H9 (cell line): ENCODE data around the gene DXO. TPM values are rescaled to one million over a fixed set of nuclear protein-coding genes. Genes with fewer than 3 reads are reported as not detected.

Experiments used
- DNase-seq: peaks from one replicate; pipeline ENCODE4 v3.0.0-alpha.2; 2017
- H2AFZ ChIP-seq: one replicate; pipeline ENCODE4 v1.6.1; 2013; ENCODE audit warnings: mild to moderate bottlenecking, low read length, control low read depth, moderate library complexity
- H2AK5ac ChIP-seq: 2 replicates; pipeline ENCODE4 v1.6.1; 2013; ENCODE audit warnings: low read length, control low read depth, mixed read lengths; ENCODE audit not compliant: insufficient read length
- H2BK120ac ChIP-seq: one replicate; pipeline ENCODE4 v1.6.1; 2013; ENCODE audit warnings: low read depth, mild to moderate bottlenecking, low read length, control low read depth, inconsistent platforms; ENCODE audit not compliant: poor library complexity, severe bottlenecking
- H2BK12ac ChIP-seq: 2 replicates; pipeline ENCODE4 v1.6.1; 2013; ENCODE audit warnings: low read length, control low read depth, mixed read lengths, low read depth; ENCODE audit not compliant: insufficient read length
- H2BK15ac ChIP-seq: 2 replicates; pipeline ENCODE4 v1.6.1; 2013; ENCODE audit warnings: low read depth, low read length, control low read depth
- H2BK20ac ChIP-seq: one replicate; pipeline ENCODE4 v1.6.1; 2013; ENCODE audit warnings: low read depth, mild to moderate bottlenecking, low read length, control low read depth, inconsistent platforms; ENCODE audit not compliant: poor library complexity, severe bottlenecking
- H2BK5ac ChIP-seq: 2 replicates; pipeline ENCODE4 v1.6.1; 2013; ENCODE audit warnings: low read length, control low read depth, mixed read lengths; ENCODE audit not compliant: insufficient read length
- H3K14ac ChIP-seq: 2 replicates; pipeline ENCODE4 v1.6.1; 2013; ENCODE audit warnings: low read length, control low read depth; ENCODE audit not compliant: insufficient read depth
- H3K18ac ChIP-seq: 2 replicates; pipeline ENCODE4 v1.6.1; 2013; ENCODE audit warnings: low read depth, mild to moderate bottlenecking, mixed read lengths, low read length, control low read depth; ENCODE audit not compliant: insufficient read length
- H3K23ac ChIP-seq: 2 replicates; pipeline ENCODE4 v1.6.1; 2013; ENCODE audit warnings: low read length, control low read depth, mixed read lengths, low read depth; ENCODE audit not compliant: insufficient read length
- H3K23me2 ChIP-seq: 2 replicates; pipeline ENCODE4 v1.6.1; 2013; ENCODE audit warnings: low read depth, mild to moderate bottlenecking, mixed read lengths, low read length, control low read depth; ENCODE audit not compliant: insufficient read length, poor library complexity, severe bottlenecking
- H3K27ac ChIP-seq: 2 replicates; pipeline ENCODE4 v1.5.1; 2013; ENCODE audit warnings: low read length, control low read depth, mixed read lengths, low read depth; ENCODE audit not compliant: insufficient read length
- H3K27me3 ChIP-seq: 2 replicates; pipeline ENCODE4 v1.6.1; 2013; ENCODE audit warnings: low read length, control low read depth, inconsistent platforms; ENCODE audit not compliant: insufficient read depth
- H3K4ac ChIP-seq: 2 replicates; pipeline ENCODE4 v1.6.1; 2013; ENCODE audit warnings: low read depth, mild to moderate bottlenecking, control low read depth, inconsistent platforms, low read length, moderate library complexity
- H3K4me1 ChIP-seq: 2 replicates; pipeline ENCODE4 v1.6.1; 2013; ENCODE audit warnings: low read length, control low read depth, inconsistent platforms; ENCODE audit not compliant: insufficient read depth
- H3K4me2 ChIP-seq: 2 replicates; pipeline ENCODE4 v1.6.1; 2013; ENCODE audit warnings: low read length, control low read depth, mixed read lengths; ENCODE audit not compliant: insufficient read length, insufficient read depth
- H3K56ac ChIP-seq: 2 replicates; pipeline ENCODE4 v1.6.1; 2013; ENCODE audit warnings: low read depth, mild to moderate bottlenecking, mixed read lengths, low read length, control low read depth; ENCODE audit not compliant: insufficient read length
- H3K79me1 ChIP-seq: 2 replicates; pipeline ENCODE4 v1.6.1; 2013; ENCODE audit warnings: low read depth, mild to moderate bottlenecking, moderate library complexity, low read length, control low read depth, inconsistent platforms; ENCODE audit not compliant: insufficient read depth, poor library complexity, severe bottlenecking
- H3K79me2 ChIP-seq: 2 replicates; pipeline ENCODE4 v1.6.1; 2013; ENCODE audit warnings: low read length, control low read depth, inconsistent platforms; ENCODE audit not compliant: insufficient read depth
- H3K9ac ChIP-seq: 2 replicates; pipeline ENCODE4 v1.6.1; 2013; ENCODE audit warnings: low read length, control low read depth, mixed read lengths; ENCODE audit not compliant: insufficient read length; ENCODE audit errors: extremely low read depth
- H3K9me3 ChIP-seq: one replicate; pipeline ENCODE4 v1.6.1; 2013; ENCODE audit warnings: low read depth, low read length, inconsistent platforms; ENCODE audit not compliant: control insufficient read depth
- H3T11ph ChIP-seq: one replicate; pipeline ENCODE4 v1.6.1; 2013; ENCODE audit warnings: mild to moderate bottlenecking, low read length, control low read depth, inconsistent platforms
- H4K20me1 ChIP-seq: one replicate; pipeline ENCODE4 v1.6.1; 2013; ENCODE audit not compliant: control insufficient read depth, insufficient read length, insufficient read depth
- H4K5ac ChIP-seq: 2 replicates; pipeline ENCODE4 v1.6.1; 2013; ENCODE audit warnings: low read depth, mild to moderate bottlenecking, mixed read lengths, low read length, control low read depth; ENCODE audit not compliant: insufficient read length
- H4K8ac ChIP-seq: replicated peaks from 2 replicates; pipeline ENCODE4 v1.6.1; 2013; ENCODE audit warnings: low read length, control low read depth, mixed read lengths, low read depth; ENCODE audit not compliant: insufficient read length
- H4K91ac ChIP-seq: 2 replicates; pipeline ENCODE4 v1.6.1; 2013; ENCODE audit warnings: low read depth, mild to moderate bottlenecking, moderate library complexity, mixed read lengths, low read length, control low read depth; ENCODE audit not compliant: insufficient read length
- H3K27ac Mint-ChIP-seq, 3 experiments: 2 replicates in 2 of 3; 3 replicates in 1 of 3; pipeline ENCODE4 v1.8.0; 2020 to 2021; ENCODE audit warnings: mixed read lengths in 3 of 3, mild to moderate bottlenecking in 1 of 3, moderate library complexity in 1 of 3
- H3K27me3 Mint-ChIP-seq: 2 replicates; pipeline ENCODE4 v1.8.0; 2021; ENCODE audit warnings: low read depth, mild to moderate bottlenecking, moderate library complexity, mixed read lengths
- H3K36me3 Mint-ChIP-seq, 3 experiments: 2 replicates in 2 of 3; 3 replicates in 1 of 3; pipeline ENCODE4 v1.8.0; 2020 to 2021; ENCODE audit warnings: low read depth in 3 of 3, mixed read lengths in 3 of 3; ENCODE audit not compliant: insufficient read depth in 1 of 3
- H3K4me1 Mint-ChIP-seq, 2 experiments: 2 replicates each; pipeline ENCODE4 v1.8.0; 2020; ENCODE audit warnings: mixed read lengths in 2 of 2
- H3K4me3 Mint-ChIP-seq, 2 experiments: 2 replicates in 1 of 2; 3 replicates in 1 of 2; pipeline ENCODE4 v1.8.0; 2020 to 2021; ENCODE audit warnings: mild to moderate bottlenecking in 2 of 2, mixed read lengths in 2 of 2, moderate library complexity in 1 of 2
- H3K9me3 Mint-ChIP-seq, 2 experiments: 2 replicates in 1 of 2; 3 replicates in 1 of 2; pipeline ENCODE4 v1.8.0; 2020; ENCODE audit warnings: mild to moderate bottlenecking in 2 of 2, mixed read lengths in 2 of 2, moderate library complexity in 1 of 2
- WGBS: extraction: QIAGEN DNeasy Blood & Tissue Kit; methylation state at CpG from one replicate; pipeline ENCODE4 v1.1.7; 2013; ENCODE audit warnings: missing lambda C conversion rate, low lambda C conversion rate, mixed read lengths; ENCODE audit not compliant: insufficient read length; ENCODE audit errors: extremely low coverage; 5-methylcytosine and 5-hydroxymethylcytosine counted together
- total RNA-seq: library from RNA; stranded (reverse); gene quantifications from 2 replicates; pipeline ENCODE4 v1.2.1, GENCODE V29; 2021
- TF ChIP-seq, protein P1 (sequence below): fragments of 200-600 bp; sonication (generic); conservative IDR thresholded peaks from 3 replicates; pipeline ENCODE4 v1.8.0; 2021; ENCODE audit warnings: antibody characterized with exemption, mild to moderate bottlenecking

DXO gene
- total RNA-seq, 1 experiment from 2014 or later = 21.6 TPM

GRCh38 chr6:31935021-31935420, 36.9 kb downstream of the DXO start:
- peaks cover under 1% of the 10 kb centered on the region; the same call in 1 of the 2 replicates for H3K4me1 ChIP-seq
- no peak overlapping the region for H2AK5ac ChIP-seq
- H4K20me1 ChIP-seq = no peaks in the 10 kb centered on the region
- H3K23me2 ChIP-seq = no peaks in the 10 kb centered on the region
- no peak overlapping the region for H3K9ac ChIP-seq
- no peak overlapping the region for H2BK20ac ChIP-seq
- TF ChIP-seq, protein P1, sequence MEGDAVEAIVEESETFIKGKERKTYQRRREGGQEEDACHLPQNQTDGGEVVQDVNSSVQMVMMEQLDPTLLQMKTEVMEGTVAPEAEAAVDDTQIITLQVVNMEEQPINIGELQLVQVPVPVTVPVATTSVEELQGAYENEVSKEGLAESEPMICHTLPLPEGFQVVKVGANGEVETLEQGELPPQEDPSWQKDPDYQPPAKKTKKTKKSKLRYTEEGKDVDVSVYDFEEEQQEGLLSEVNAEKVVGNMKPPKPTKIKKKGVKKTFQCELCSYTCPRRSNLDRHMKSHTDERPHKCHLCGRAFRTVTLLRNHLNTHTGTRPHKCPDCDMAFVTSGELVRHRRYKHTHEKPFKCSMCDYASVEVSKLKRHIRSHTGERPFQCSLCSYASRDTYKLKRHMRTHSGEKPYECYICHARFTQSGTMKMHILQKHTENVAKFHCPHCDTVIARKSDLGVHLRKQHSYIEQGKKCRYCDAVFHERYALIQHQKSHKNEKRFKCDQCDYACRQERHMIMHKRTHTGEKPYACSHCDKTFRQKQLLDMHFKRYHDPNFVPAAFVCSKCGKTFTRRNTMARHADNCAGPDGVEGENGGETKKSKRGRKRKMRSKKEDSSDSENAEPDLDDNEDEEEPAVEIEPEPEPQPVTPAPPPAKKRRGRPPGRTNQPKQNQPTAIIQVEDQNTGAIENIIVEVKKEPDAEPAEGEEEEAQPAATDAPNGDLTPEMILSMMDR = no peak
- H4K5ac ChIP-seq = no peak overlapping the region
- no peak overlapping the region for H3K23ac ChIP-seq
- no peak overlapping the region for H3K27ac ChIP-seq
- peaks cover 15% of the 10 kb centered on the region for H3K27me3 Mint-ChIP-seq
- H3K9me3 Mint-ChIP-seq = peaks cover 15 to 16% of the 10 kb centered on the region in 2 experiments
- H2BK15ac ChIP-seq = no peak overlapping the region
- H3K27me3 ChIP-seq = no peaks in the 10 kb centered on the region
- no peak overlapping the region for H4K8ac ChIP-seq
- no peak overlapping the region for H3K27ac Mint-ChIP-seq
- no peak overlapping the region for H3K14ac ChIP-seq
- H2BK12ac ChIP-seq = no peak overlapping the region
- H3K4me3 Mint-ChIP-seq = no peak overlapping the region
- H3K79me1 ChIP-seq = no peaks in the 10 kb centered on the region
- no peak overlapping the region for H2AFZ ChIP-seq
- H3T11ph ChIP-seq = no peak overlapping the region
- WGBS = no CpG with 5 or more reads among the region's 3 CpGs
- no peak overlapping the region for H2BK5ac ChIP-seq
- H2BK120ac ChIP-seq = no peak overlapping the region
- H3K79me2 ChIP-seq = no peaks in the 10 kb centered on the region
- H3K36me3 Mint-ChIP-seq = peaks cover 0 to 6% (median 2%) of the 10 kb centered on the region in 3 experiments; a peak in 1 of 7 replicates
- no peak overlapping the region for H3K4ac ChIP-seq
- H3K9me3 ChIP-seq = no peaks in the 10 kb centered on the region
- H3K18ac ChIP-seq = no peak overlapping the region
- H4K91ac ChIP-seq = no peak overlapping the region
- H3K4me2 ChIP-seq = no peak overlapping the region
- H3K56ac ChIP-seq = no peak overlapping the region
- H3K4me1 Mint-ChIP-seq = peaks cover 0 to under 1% of the 10 kb centered on the region in 2 experiments; a peak in 2 of 4 replicates
- DNase-seq = no peak
